Naive B cell (primary cell): ENCODE measurements around the gene ERN1. TPM values are rescaled to one million over a fixed set of nuclear protein-coding genes. Genes with fewer than 3 reads are reported as not detected.

Experiments
- ATAC-seq, 2 donors: fragments of 150-1000 bp; cut with Tn5 transposase; 2 replicates each; pipeline ENCODE4 v1.10.0; 2021; ENCODE audit warnings: low read depth in 2 of 2, mild to moderate bottlenecking in 2 of 2, moderate library complexity in 2 of 2
- DNase-seq: peaks from one replicate; pipeline ENCODE4 v3.0.0; 2022
- H3K27ac Mint-ChIP-seq, 6 donors: one replicate each; pipeline ENCODE4 v1.8.0; 2020 to 2022; ENCODE audit warnings: mild to moderate bottlenecking in 6 of 6, mixed read lengths in 6 of 6, moderate library complexity in 5 of 6, inconsistent platforms in 2 of 6
- H3K27me3 Mint-ChIP-seq, 3 donors: one replicate each; pipeline ENCODE4 v1.8.0; 2021 to 2022; ENCODE audit warnings: mixed read lengths in 3 of 3, mild to moderate bottlenecking in 1 of 3
- H3K36me3 Mint-ChIP-seq, 2 donors: one replicate each; pipeline ENCODE4 v1.8.0; 2020 to 2022; ENCODE audit warnings: mixed read lengths in 2 of 2, inconsistent platforms in 1 of 2, mild to moderate bottlenecking in 1 of 2
- H3K4me1 Mint-ChIP-seq, 3 donors: one replicate each; pipeline ENCODE4 v1.8.0; 2020 to 2022; ENCODE audit warnings: mixed read lengths in 3 of 3, inconsistent platforms in 1 of 3, mild to moderate bottlenecking in 1 of 3, moderate library complexity in 1 of 3
- H3K4me3 Mint-ChIP-seq, 8 donors: one replicate each; pipeline ENCODE4 v1.8.0; 2020 to 2022; ENCODE audit warnings: mild to moderate bottlenecking in 8 of 8, mixed read lengths in 8 of 8, moderate library complexity in 8 of 8, inconsistent platforms in 2 of 8
- H3K9me3 Mint-ChIP-seq, 7 donors: one replicate each; pipeline ENCODE4 v1.8.0; 2020 to 2022; ENCODE audit warnings: mixed read lengths in 7 of 7, mild to moderate bottlenecking in 5 of 7, inconsistent platforms in 2 of 7, moderate library complexity in 1 of 7
- polyA plus RNA-seq, 6 donors: library from polyadenylated mRNA; unstranded; fragments of 300-500 nt; fragmentation: Illumina TruSeq; gene quantifications; one replicate each; pipeline ENCODE4 v1.2.3, GENCODE V29; 2021; ENCODE audit warnings: low read depth in 6 of 6

Gene ERN1
- polyA plus RNA-seq, 6 donors from 2014 or later, result 2.2 to 5.1 (median 4.2) TPM

DNA sequence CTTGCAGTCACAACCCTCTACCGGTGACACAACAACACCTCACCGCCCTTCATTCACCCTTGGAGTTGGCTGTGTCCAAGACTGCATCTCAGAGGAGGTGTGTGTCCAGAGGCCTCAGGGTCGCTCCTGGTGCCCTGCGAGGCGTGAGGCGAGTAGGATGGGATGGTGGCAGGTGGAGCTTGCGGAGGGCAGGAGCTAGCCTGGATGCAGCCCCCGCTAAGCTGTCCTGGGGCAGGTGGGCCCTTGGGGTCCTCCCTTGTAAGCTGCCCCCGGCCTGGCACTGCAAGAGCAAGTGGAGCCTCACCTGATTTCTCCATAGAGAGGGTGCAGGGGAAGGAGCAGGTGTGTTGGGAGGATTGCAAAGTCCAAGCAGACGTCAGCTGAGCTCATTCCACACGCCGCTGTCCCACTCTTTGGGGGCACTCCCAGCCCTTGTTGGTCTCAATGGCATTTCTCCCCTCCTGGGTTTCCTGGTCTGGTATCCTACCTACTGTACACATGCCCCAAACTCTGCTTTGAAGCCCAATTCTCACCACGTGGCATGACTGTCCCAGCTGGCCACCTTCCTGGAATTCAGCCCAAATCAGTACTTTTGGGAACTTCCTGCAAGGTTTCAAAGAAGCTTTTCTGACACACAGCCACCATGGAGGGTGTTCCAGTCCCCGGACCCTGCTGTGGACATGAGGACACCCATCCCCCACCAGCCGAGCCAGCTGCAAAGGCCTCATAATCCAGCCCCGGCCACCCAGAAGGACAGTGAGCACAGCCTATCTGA, 91.4 kb downstream of the ERN1 start:
- Mint-ChIP-seq H3K4me1 (no peaks in the 10 kb centered on the region), H3K9me3 (no peaks in the 10 kb centered on the region), H3K27me3 (no peaks in the 10 kb centered on the region), H3K36me3 (peaks cover 0 to 4% of the 10 kb centered on the region in 2 donors), H3K27ac (peak overlapping the region in 1 of 6 donors; percentile 97), H3K4me3 (peak overlapping the region in 1 of 8 donors; percentile 72)
- ATAC-seq, result no peak
- DNase-seq, result no peak

- Mint-ChIP-seq H3K36me3 (no peaks in the 10 kb centered on the region), H3K4me1 (no peaks in the 10 kb centered on the region), H3K4me3 (no peak overlapping the region), H3K27me3 (no peaks in the 10 kb centered on the region), H3K9me3 (no peaks in the 10 kb centered on the region), H3K27ac (peak overlapping the region in 1 of 6 donors; percentile 30)
- DNase-seq (no peak), ATAC-seq (no peak)
These were observed 92.1 kb downstream of the ERN1 start for GRCh38 chr17:64037802-64038201.

- DNase-seq (no peak), ATAC-seq (no peak)
- Mint-ChIP-seq H3K4me1 (no peaks in the 10 kb centered on the region), H3K4me3 (no peak overlapping the region), H3K27ac (peak overlapping the region in 1 of 6 donors; percentile 39), H3K27me3 (no peaks in the 10 kb centered on the region), H3K9me3 (no peaks in the 10 kb centered on the region), H3K36me3 (no peaks in the 10 kb centered on the region)
These were observed 92.8 kb downstream of the ERN1 start for GRCh38 chr17:64037180-64037579.

- Mint-ChIP-seq H3K9me3 (no peaks in the 10 kb centered on the region), H3K4me3 (peak overlapping the region in 1 of 8 donors; percentile 37), H3K36me3 (no peaks in the 10 kb centered on the region), H3K4me1 (no peaks in the 10 kb centered on the region), H3K27ac (no peak overlapping the region), H3K27me3 (no peaks in the 10 kb centered on the region)
- DNase-seq, result no peak
- ATAC-seq, result no peak
These were observed 93.6 kb downstream of the ERN1 start for GRCh38 chr17:64036198-64036922.

DNA sequence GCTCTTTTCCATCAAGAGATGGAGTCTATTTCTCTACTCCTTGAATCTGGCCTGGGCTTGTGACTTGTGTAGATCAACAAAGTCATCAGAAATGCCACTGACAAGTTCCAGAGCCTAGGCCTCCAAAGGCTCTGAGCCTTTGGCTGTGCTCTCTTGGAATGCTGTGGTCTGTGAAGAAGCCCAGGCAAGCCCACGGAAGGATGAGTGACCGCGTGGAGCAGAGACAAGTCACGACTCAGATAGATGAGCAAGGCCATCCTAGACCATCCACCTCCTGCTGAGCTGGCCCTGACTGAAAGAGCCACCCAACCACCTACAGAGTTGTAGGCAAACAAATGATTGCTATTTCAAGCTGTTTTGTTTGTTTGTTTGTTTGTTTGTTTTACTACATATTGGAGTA, 97.9 kb downstream of the ERN1 start:
- ATAC-seq (no peak), DNase-seq (no peak)
- H3K36me3 Mint-ChIP-seq, result no peaks in the 10 kb centered on the region
- H3K9me3 Mint-ChIP-seq, result no peaks in the 10 kb centered on the region
- H3K27ac Mint-ChIP-seq, result no peak overlapping the region
- no peaks in the 10 kb centered on the region for H3K27me3 Mint-ChIP-seq
- H3K4me3 Mint-ChIP-seq, result no peak overlapping the region
- H3K4me1 Mint-ChIP-seq, result no peaks in the 10 kb centered on the region

- Mint-ChIP-seq H3K36me3 (no peaks in the 10 kb centered on the region), H3K27me3 (no peaks in the 10 kb centered on the region), H3K4me3 (no peak overlapping the region), H3K9me3 (no peaks in the 10 kb centered on the region), H3K4me1 (peaks cover 11 to 19% (median 18%) of the 10 kb centered on the region in 3 donors), H3K27ac (no peak overlapping the region)
- DNase-seq (peak; percentile 64), ATAC-seq (peak; percentile 38 to 44)
These were observed 101.0 kb downstream of the ERN1 start for GRCh38 chr17:64028874-64029464.

GRCh38 chr17:64025732-64026294, 104.1 kb downstream of the ERN1 start:
- DNase-seq, result peak; percentile 90
- peaks cover 30 to 46% (median 33%) of the 10 kb centered on the region in 3 donors for H3K4me1 Mint-ChIP-seq
- H3K27me3 Mint-ChIP-seq, result no peaks in the 10 kb centered on the region
- peak overlapping the region; percentile 18 to 92 (median 80) for H3K4me3 Mint-ChIP-seq
- H3K27ac Mint-ChIP-seq, result peak overlapping the region; percentile 72 to 99 (median 89)
- no peaks in the 10 kb centered on the region for H3K36me3 Mint-ChIP-seq
- peak; percentile 86 to 87 for ATAC-seq
- peaks cover 0 to 2% (median 0%) of the 10 kb centered on the region in 7 donors for H3K9me3 Mint-ChIP-seq

- peaks cover 0 to 2% (median 0%) of the 10 kb centered on the region in 7 donors for H3K9me3 Mint-ChIP-seq
- DNase-seq, result no peak
- ATAC-seq, result peak; percentile 2 to 6
- H3K27me3 Mint-ChIP-seq, result no peaks in the 10 kb centered on the region
- H3K4me3 Mint-ChIP-seq, result peak overlapping the region in 6 of 8 donors; percentile 18 to 92 (median 80)
- H3K4me1 Mint-ChIP-seq, result peaks cover 32 to 51% (median 39%) of the 10 kb centered on the region in 3 donors
- H3K36me3 Mint-ChIP-seq, result no peaks in the 10 kb centered on the region
- peak overlapping the region; percentile 72 to 99 (median 89) for H3K27ac Mint-ChIP-seq
These were observed 104.9 kb downstream of the ERN1 start for GRCh38 chr17:64024781-64025731.

DNA sequence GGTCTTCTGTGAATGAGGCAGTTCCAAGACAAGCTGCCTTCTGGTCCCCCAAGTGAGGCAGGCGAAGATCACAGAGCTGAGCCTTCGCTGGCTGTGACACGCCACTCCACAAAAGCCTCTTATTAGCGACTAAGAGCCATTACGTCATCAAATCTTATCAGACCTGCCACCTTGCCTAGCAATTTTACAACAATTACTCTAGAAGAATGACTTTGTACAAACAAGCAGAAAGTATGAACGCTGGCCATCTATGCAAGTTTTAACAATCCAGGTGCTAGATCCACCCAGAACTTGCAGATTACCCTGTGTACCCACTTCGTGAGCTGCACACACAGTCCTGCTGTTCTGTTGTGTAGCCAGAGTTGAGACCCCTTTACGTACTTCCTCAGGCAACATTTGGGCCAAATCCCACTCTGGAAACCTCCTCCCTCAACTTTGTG, 105.7 kb downstream of the ERN1 start:
- H3K27ac Mint-ChIP-seq, result peak overlapping the region; percentile 72 to 99 (median 94)

DNA sequence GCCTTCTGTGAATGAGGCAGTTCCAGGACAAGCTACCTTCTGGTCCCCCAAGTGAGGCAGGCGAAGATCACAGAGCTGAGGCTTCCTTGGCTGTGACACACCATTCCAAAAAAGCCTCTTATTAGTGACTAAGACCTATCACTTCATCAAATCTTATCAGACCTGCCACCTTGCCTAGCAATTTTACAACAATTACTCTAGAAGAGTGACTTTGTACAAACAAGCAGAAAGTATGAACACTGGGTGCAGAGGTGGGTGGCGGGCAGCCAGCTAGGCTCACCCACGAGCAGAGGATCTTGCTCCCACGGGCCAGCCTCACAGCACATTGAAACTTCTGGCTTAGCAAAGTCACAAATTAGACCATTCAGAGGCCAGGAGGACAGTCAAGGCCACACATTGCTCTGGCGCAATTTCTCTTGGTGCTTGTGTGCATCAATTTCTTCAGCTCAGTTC, 107.3 kb downstream of the ERN1 start:
- Mint-ChIP-seq H3K36me3 (peaks cover 0 to 2% of the 10 kb centered on the region in 2 donors), H3K4me3 (peak overlapping the region in 6 of 8 donors; percentile 16 to 95 (median 58)), H3K27me3 (no peaks in the 10 kb centered on the region), H3K9me3 (peaks cover 0 to 2% (median 0%) of the 10 kb centered on the region in 7 donors), H3K4me1 (peaks cover 41 to 73% (median 53%) of the 10 kb centered on the region in 3 donors), H3K27ac (peak overlapping the region; percentile 95 to 100 (median 100))
- no peak for DNase-seq
- no peak for ATAC-seq

More for the DNA sequence above, 105.7 kb downstream of the ERN1 start:
- peaks cover 34 to 59% (median 42%) of the 10 kb centered on the region in 3 donors for H3K4me1 Mint-ChIP-seq
- H3K9me3 Mint-ChIP-seq, result peaks cover 0 to 2% (median 0%) of the 10 kb centered on the region in 7 donors
- no peak for DNase-seq
- ATAC-seq, result no peak
- no peaks in the 10 kb centered on the region for H3K27me3 Mint-ChIP-seq
- H3K36me3 Mint-ChIP-seq, result no peaks in the 10 kb centered on the region
- H3K4me3 Mint-ChIP-seq, result no peak overlapping the region

- peak; percentile 77 to 78 for ATAC-seq
- Mint-ChIP-seq H3K4me1 (peaks cover 49 to 85% (median 65%) of the 10 kb centered on the region in 3 donors), H3K36me3 (peaks cover 0 to 5% of the 10 kb centered on the region in 2 donors), H3K27me3 (no peaks in the 10 kb centered on the region), H3K27ac (peak within 1 kb of the TSS; percentile 99 to 100 (median 100)), H3K4me3 (peak within 1 kb of the TSS; percentile 91 to 100 (median 97)), H3K9me3 (peaks cover 0 to 2% (median 0%) of the 10 kb centered on the region in 7 donors)
- peak; percentile 94 for DNase-seq
These were observed 109.7 kb downstream of the ERN1 start, which contains the start of gene ICAM2 for GRCh38 chr17:64020056-64020766. Gene ICAM2, minus strand, starts transcription at chr17:64020633. Its CDS starts 13,942 bp downstream, at chr17:64006691.
